Keratinocyte (primary cell): ENCODE results near the gene AGBL2. TPM values are rescaled to one million over a fixed set of nuclear protein-coding genes. Genes with fewer than 3 reads are reported as not detected.

ENCODE experiments used
- DNase-seq: peaks from one replicate; pipeline ENCODE4 v3.0.0-alpha.2; 2011; ENCODE audit warnings: low read depth, missing footprints, low spot score
- FAIRE-seq: peaks from 2 replicates; lab custom pipeline; 2011; peaks lifted over from hg19 to GRCh38; lab: Jason Lieb, UNC
- H2AFZ ChIP-seq: 2 replicates; pipeline ENCODE4 v1.6.0; 2012; ENCODE audit warnings: low read length, control low read depth, inconsistent platforms; ENCODE audit not compliant: control insufficient read depth
- H3K27ac ChIP-seq: 2 replicates; pipeline ENCODE4 v1.5.1; 2011; ENCODE audit warnings: low read length; ENCODE audit not compliant: control insufficient read depth, insufficient read depth
- H3K27me3 ChIP-seq: 3 replicates; pipeline ENCODE4 v1.6.0; 2011; ENCODE audit warnings: low read length; ENCODE audit not compliant: control insufficient read depth, insufficient read depth; ENCODE audit errors: extremely low read depth
- H3K36me3 ChIP-seq, 2 experiments: 2 replicates in 1 of 2; 3 replicates in 1 of 2; pipeline ENCODE4 v1.5.1; 2011; ENCODE audit warnings: low read length in 2 of 2, mild to moderate bottlenecking in 1 of 2; ENCODE audit not compliant: control insufficient read depth in 2 of 2, insufficient read depth in 2 of 2; ENCODE audit errors: extremely low read depth in 1 of 2
- H3K4me1 ChIP-seq: 3 replicates; pipeline ENCODE4 v1.5.1; 2011; ENCODE audit warnings: low read length; ENCODE audit not compliant: control insufficient read depth, insufficient read depth; ENCODE audit errors: extremely low read depth
- H3K4me2 ChIP-seq: 3 replicates; pipeline ENCODE4 v1.6.0; 2011; ENCODE audit warnings: low read depth, low read length; ENCODE audit not compliant: control insufficient read depth, insufficient read depth; ENCODE audit errors: extremely low read depth
- H3K4me3 ChIP-seq, 3 experiments: fragments of 200-600 bp in 1 of 3; sonication (generic) in 1 of 3; 2 replicates in 2 of 3; 3 replicates in 1 of 3; pipeline ENCODE4 v1.5.1; 2011 to 2016; ENCODE audit warnings: low read length in 3 of 3, mild to moderate bottlenecking in 3 of 3, control low read depth in 2 of 3, inconsistent platforms in 1 of 3, low read depth in 1 of 3, mixed read lengths in 1 of 3, mixed run types in 1 of 3, moderate library complexity in 1 of 3; ENCODE audit not compliant: control insufficient read depth in 2 of 3, insufficient read depth in 2 of 3; ENCODE audit errors: extremely low read depth in 1 of 3
- H3K79me2 ChIP-seq: 2 replicates; pipeline ENCODE4 v1.6.0; 2012; ENCODE audit warnings: low read length; ENCODE audit not compliant: control insufficient read depth, insufficient read depth
- H3K9ac ChIP-seq: 3 replicates; pipeline ENCODE4 v1.6.0; 2011; ENCODE audit warnings: low read length; ENCODE audit not compliant: control insufficient read depth, insufficient read depth; ENCODE audit errors: extremely low read depth
- H3K9me1 ChIP-seq: 3 replicates; pipeline ENCODE4 v1.6.0; 2011; ENCODE audit warnings: low read length; ENCODE audit not compliant: control insufficient read depth, insufficient read depth; ENCODE audit errors: extremely low read depth
- H3K9me3 ChIP-seq: 2 replicates; pipeline ENCODE4 v1.5.1; 2012; ENCODE audit warnings: low read depth, low read length; ENCODE audit not compliant: control insufficient read depth
- H4K20me1 ChIP-seq: 3 replicates; pipeline ENCODE4 v1.6.0; 2011; ENCODE audit warnings: low read length; ENCODE audit not compliant: control insufficient read depth, insufficient read depth; ENCODE audit errors: extremely low read depth
- CTCF ChIP-seq, 3 experiments: IDR thresholded peaks in 1 of 3; conservative IDR thresholded peaks in 1 of 3; optimal IDR thresholded peaks in 1 of 3; 2 replicates in 2 of 3; 3 replicates in 1 of 3; pipeline versions ENCODE3 to v1.5.1; 2011; ENCODE audit warnings: low read length in 3 of 3, mild to moderate bottlenecking in 3 of 3, moderate library complexity in 2 of 3, control low read depth in 1 of 3, inconsistent platforms in 1 of 3; ENCODE audit not compliant: insufficient read depth in 2 of 3; ENCODE audit errors: extremely low read depth in 1 of 3
- EZH2 ChIP-seq: IDR thresholded peaks from one replicate; pipeline ENCODE4 v1.6.1; 2012; ENCODE audit warnings: inconsistent platforms, mild to moderate bottlenecking, low read length, moderate library complexity
- dilution Hi-C: fragments of 300-500 bp; cut with MboI; formaldehyde crosslinking; loops from one replicate; pipeline ENCODE4 v1.7.0; 2020; ENCODE audit warnings: low sequenced_read_pairs; ENCODE audit not compliant: extremely low pct_ligation_motif_present
- polyA plus RNA-seq, 5 experiments: library from polyadenylated mRNA; depleted of rRNA in 3 of 5; stranded (reverse) in 3 of 5; stranded (forward) in 1 of 5; unstranded in 1 of 5; fragments of >200 nt; gene quantifications; 1 replicate in 1 of 5; 2 replicates in 3 of 5; 3 replicates in 1 of 5; pipeline versions ENCODE4 v1.2.1 to v1.2.3, GENCODE V29; 2011 to 2012; ENCODE audit warnings: missing spikeins in 2 of 5, low read depth in 1 of 5, low replicate concordance in 1 of 5

Gene AGBL2
- polyA plus RNA-seq, 1 donor (not counting 4 experiments of a cell fraction or from before 2014, with no cell fraction given): 1.3 TPM

DNA sequence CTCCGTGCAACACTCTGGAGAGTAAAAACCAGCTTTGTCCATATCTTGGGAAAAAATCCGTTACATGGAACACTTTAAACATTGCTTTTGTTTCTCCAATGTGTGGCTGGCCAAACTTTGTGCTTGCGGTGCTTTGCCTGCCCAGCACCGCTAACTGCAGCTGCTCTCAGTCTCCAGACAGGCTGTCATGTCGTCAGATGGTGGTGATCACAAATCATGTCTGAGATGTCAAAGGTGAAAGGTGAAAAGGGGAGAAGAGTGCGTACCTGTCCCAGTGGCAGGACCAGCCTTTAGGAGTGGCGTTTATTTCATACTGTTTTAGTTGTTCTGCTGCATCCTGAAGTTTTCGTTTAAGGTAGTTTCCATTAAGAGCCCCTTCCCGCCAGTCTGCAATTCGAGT is 17.1 kb upstream of the AGBL2 start:
- no peaks in the 10 kb centered on the region for H3K79me2 ChIP-seq
- no peak overlapping the region for H3K27ac ChIP-seq
- no peaks in the 10 kb centered on the region for H3K9me1 ChIP-seq
- no peak overlapping the region for H3K4me3 ChIP-seq
- dilution Hi-C loops: no loop called here
- FAIRE-seq (no peak), DNase-seq (no peak)
- no peaks in the 10 kb centered on the region for H3K27me3 ChIP-seq
- peaks cover 29 to 41% of the 10 kb centered on the region in 2 experiments for H3K36me3 ChIP-seq
- H3K9me3 ChIP-seq: no peaks in the 10 kb centered on the region
- TF ChIP-seq EZH2: no peak
- no peak for TF ChIP-seq CTCF (optimal IDR thresholded peaks at IDR 0.05 in 1 of 3, IDR thresholded peaks at IDR 0.05 in 1 of 3, conservative IDR thresholded peaks at IDR 0.05 in 1 of 3; ENCODE audit: extremely low read depth in 1 of 3, insufficient read depth in 2 of 3, low read length in 3 of 3)
- peaks cover 4% of the 10 kb centered on the region for H4K20me1 ChIP-seq
- H2AFZ ChIP-seq: no peak overlapping the region
- no peak overlapping the region for H3K9ac ChIP-seq
- H3K4me2 ChIP-seq: no peak overlapping the region
- no peaks in the 10 kb centered on the region for H3K4me1 ChIP-seq

DNA sequence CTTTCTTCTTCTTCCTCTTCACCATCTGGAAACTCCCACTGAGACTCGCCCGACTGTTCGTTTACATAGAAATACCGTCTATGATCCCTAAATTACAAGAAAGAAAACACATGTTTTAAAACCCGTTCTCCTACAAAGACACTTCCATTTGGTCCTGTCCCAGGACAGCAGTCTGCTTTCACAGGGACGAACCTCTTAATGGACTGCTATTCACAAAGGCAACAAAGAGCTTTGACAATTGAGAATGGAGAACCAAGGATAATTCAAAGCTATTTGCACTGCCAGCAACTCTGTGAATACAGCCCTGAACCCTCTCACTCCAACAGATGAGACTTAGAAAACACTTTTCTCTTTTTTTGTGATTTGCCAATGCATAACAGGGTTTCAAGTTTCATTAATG is 16.3 kb upstream of the AGBL2 start:
- Histone ChIP-seq H3K79me2 (no peaks in the 10 kb centered on the region), H3K36me3 (peaks cover 29 to 41% of the 10 kb centered on the region in 2 experiments)
- FAIRE-seq: no peak

More for the DNA sequence above, 16.3 kb upstream of the AGBL2 start:
- no peak for DNase-seq
- no peak overlapping the region for H3K4me3 ChIP-seq
- H3K27me3 ChIP-seq: no peaks in the 10 kb centered on the region
- no peaks in the 10 kb centered on the region for H3K9me1 ChIP-seq
- no peak overlapping the region for H3K9ac ChIP-seq
- dilution Hi-C loops: no loop called here
- no peaks in the 10 kb centered on the region for H3K4me1 ChIP-seq
- H2AFZ ChIP-seq: no peak overlapping the region
- peaks cover 4% of the 10 kb centered on the region for H4K20me1 ChIP-seq
- no peak for TF ChIP-seq EZH2
- no peak for TF ChIP-seq CTCF (optimal IDR thresholded peaks at IDR 0.05 in 1 of 3, IDR thresholded peaks at IDR 0.05 in 1 of 3, conservative IDR thresholded peaks at IDR 0.05 in 1 of 3; ENCODE audit: extremely low read depth in 1 of 3, insufficient read depth in 2 of 3, low read length in 3 of 3)
- H3K9me3 ChIP-seq: no peaks in the 10 kb centered on the region
- H3K4me2 ChIP-seq: no peak overlapping the region
- no peak overlapping the region for H3K27ac ChIP-seq
